Astrocyte of the spinal cord (primary cell): ENCODE data around the gene ZPBP2.
A peak's percentile ranks its signal among the peaks of the same experiment; 100 is the strongest.
"Not testable (repeated sequence)": the region's sequence is repeated elsewhere in the genome, so short reads cannot be mapped to it uniquely, and the experiment has no call there.

Experiments used
- DNase-seq: peaks from one replicate; pipeline ENCODE4 v3.0.0; 2011; ENCODE audit warnings: low read depth, low spot score
- H3K4me3 ChIP-seq: 2 replicates; pipeline ENCODE4 v1.5.1; 2011; ENCODE audit warnings: low read depth, mild to moderate bottlenecking, low read length, moderate library complexity
- in situ Hi-C: cut with HindIII; loops from 2 replicates; pipeline ENCODE4 v1.10.0; 2017; ENCODE audit warnings: low sequenced_read_pairs
- TF ChIP-seq, protein P1 (sequence below): IDR thresholded peaks from 2 replicates; pipeline ENCODE4 v1.5.1; 2012; ENCODE audit warnings: low read depth, mild to moderate bottlenecking, low read length, inconsistent platforms

ZPBP2 gene

DNA sequence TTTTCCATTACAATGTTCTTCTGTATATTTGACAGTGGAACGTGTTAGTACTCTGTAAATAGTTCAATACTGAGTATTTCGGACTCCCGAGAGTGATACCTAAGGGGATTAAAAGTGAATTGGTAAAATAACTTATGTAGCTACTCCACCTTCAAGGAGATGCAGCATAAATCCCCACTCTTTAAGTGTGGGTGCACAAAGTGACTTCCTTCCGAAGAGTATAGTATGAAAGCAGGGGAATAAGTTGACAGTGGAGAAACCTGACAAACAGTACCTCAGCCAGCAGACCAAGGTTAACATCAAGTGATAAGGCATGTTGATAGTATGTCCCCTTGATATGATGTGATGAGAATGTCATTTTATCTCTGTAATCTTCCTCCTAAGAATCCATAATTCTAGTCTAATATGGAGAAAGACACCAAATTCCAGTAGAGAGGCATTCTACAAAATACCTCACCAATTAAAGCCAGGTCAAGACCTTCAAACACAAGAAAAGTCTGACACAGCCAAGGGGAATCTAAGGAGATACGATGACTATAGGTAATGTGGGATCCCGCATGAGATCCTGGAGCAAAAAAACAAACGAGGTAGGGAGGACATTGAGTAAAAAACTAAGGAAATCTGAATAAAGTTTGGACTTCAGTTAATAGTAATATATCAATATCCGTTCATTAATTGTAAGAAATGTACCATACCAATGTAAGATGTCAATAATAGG is 1.8 kb upstream of the ZPBP2 start:
- in situ Hi-C loops = no loop called here
- TF ChIP-seq, protein P1, sequence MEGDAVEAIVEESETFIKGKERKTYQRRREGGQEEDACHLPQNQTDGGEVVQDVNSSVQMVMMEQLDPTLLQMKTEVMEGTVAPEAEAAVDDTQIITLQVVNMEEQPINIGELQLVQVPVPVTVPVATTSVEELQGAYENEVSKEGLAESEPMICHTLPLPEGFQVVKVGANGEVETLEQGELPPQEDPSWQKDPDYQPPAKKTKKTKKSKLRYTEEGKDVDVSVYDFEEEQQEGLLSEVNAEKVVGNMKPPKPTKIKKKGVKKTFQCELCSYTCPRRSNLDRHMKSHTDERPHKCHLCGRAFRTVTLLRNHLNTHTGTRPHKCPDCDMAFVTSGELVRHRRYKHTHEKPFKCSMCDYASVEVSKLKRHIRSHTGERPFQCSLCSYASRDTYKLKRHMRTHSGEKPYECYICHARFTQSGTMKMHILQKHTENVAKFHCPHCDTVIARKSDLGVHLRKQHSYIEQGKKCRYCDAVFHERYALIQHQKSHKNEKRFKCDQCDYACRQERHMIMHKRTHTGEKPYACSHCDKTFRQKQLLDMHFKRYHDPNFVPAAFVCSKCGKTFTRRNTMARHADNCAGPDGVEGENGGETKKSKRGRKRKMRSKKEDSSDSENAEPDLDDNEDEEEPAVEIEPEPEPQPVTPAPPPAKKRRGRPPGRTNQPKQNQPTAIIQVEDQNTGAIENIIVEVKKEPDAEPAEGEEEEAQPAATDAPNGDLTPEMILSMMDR = no peak
- no peak overlapping the region for H3K4me3 ChIP-seq

DNA sequence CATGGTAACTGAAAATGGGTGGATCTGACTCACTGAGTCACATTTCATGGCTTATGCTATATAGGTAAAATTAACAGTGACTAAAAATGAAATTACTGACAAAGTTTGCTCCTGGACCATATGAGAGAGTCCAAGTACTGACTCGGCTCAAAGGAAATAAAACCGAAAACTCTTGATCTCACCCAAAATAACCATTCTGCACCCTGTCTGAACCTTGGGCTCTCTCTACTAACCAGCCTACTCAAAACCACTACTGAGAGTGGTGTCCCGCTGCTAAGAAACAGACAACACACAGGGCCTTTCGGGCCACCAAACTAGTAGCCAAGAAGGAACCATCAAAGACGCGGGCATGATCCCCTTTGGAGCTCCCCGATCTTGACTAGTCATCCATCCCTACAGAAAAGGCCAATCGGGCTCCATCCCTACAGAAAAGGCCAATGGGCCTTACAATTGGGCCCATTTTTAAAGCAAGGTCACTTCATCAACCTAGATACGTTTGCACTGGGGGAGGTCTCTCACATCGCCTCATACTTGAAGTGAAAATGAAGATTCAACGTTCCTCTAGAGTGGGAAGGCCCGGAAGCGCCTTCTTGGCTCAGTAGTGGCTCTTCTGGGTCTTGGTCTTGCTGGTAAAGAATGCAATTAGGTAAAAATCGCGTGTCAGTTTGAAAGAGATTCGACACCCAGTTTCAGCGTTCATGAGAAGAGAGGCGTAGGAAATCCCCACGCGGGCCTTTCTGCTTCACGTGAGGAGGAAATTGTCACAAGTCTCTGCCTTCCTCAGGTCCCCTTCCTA is 720 bp upstream of the ZPBP2 start:
- TF ChIP-seq, protein P1 = no peak
- H3K4me3 ChIP-seq = no peak overlapping the region
- no peak for DNase-seq
- in situ Hi-C loops = no loop called here

More for the DNA sequence above, 1.8 kb upstream of the ZPBP2 start:
- DNase-seq = no peak

DNA sequence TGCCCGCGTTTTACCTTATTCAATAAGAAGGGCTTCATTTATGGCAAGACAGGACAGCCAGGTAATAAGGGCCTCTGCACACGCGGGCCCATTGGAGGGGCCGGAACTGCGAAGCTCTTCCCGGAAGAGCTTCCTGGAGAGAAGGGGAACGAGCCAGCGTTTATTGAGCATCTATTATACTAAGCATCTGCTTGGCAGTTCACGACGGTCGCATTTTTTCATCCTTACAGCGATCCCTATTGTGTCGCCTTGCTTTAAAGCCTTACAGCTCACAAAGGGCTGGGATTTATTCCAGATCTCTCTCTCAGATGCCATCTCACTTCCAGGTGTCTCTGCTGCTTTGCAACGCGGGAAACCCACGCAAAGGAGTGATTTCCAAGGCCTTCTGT is 546 bp downstream of the ZPBP2 start:
- TF ChIP-seq, protein P1 = no peak
- no peak for DNase-seq
- in situ Hi-C loops = no loop called here
- no peak overlapping the region for H3K4me3 ChIP-seq

DNA sequence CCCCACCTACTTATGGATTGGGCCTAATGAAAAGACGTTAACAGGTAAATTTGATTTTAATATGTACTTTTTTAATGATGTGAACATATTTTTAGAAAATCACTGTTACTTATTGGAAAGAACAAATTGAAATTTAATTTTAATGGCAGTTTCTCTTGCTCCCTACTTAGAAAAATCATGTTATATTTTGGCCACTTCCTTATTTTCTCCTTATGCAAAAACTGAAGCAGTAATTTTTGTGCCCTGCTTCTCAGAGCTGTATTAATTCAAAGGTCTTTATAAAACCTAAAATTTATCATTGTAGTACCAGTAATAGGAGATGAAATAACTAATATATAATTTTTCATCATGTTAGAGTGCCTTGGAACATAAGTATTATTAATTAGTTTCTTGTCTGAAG is 2.8 kb downstream of the ZPBP2 start:
- DNase-seq = no peak
- TF ChIP-seq, protein P1 = no peak
- H3K4me3 ChIP-seq = no peak overlapping the region
- in situ Hi-C loops = no loop called here

DNA sequence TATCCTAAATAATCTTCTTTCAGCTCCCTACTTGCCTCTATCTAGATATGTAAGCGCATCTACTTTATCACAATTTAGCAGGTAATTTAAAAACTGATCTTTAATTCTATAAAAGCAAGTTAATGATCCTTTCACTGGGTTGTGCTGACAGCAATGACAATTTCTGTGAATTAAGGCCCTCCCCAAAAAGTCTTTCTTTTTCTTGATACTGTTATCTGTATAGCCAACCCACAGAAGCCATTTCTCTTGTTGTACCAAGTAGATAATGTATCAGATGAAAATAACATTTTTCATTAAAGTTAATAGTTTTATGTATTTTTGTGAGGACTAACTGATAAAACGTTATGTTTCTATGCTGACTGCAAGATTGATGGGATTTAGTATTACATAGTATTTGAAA is 3.8 kb downstream of the ZPBP2 start:
- in situ Hi-C loops = no loop called here
- DNase-seq = no peak

DNA sequence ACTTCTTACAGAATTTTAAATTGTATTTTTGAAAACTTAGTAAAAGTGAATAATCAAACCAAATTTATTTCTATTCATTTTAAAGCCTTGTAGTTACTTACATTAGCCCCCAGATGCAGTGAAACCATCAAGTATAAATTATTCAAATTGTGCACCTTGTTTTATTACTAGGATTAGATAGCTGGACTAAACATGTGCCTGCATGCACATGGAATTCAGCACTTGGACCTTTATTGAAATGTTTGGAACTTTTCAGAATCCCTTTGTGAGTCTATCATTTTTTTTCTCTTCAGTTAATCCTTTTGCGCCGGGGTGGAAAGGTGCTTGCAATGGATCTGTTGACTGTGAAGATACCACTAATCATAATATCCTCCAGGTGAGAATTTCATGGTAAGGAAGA is 4.7 kb downstream of the ZPBP2 start:
- H3K4me3 ChIP-seq = no peak overlapping the region
- DNase-seq = peak; percentile 12
- TF ChIP-seq, protein P1 = peak; percentile 30
- in situ Hi-C loops = no loop called here

More for the DNA sequence above, 3.8 kb downstream of the ZPBP2 start:
- TF ChIP-seq, protein P1 = no peak
- no peak overlapping the region for H3K4me3 ChIP-seq

DNA sequence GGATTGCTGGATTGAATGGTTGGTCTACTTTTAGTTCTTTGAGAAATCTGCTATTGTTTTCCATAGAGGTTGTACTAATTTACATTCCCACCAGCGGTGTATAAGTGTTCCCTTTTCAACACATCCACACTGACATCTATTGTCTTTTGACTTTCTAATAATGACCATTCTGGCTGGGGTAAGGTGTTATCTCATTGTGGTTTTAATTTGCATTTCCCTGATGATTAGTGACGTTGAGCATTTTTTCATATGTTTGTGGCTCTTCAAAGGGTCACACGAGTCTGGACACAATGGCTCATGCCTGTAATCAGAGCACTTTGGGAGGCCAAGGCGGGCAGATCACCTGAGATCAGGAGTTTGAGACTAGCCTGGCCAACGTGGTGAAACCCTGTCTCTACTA is 18.1 kb downstream of the ZPBP2 start:
- DNase-seq, H3K4me3 ChIP-seq, in situ Hi-C loops: not testable (repeated sequence)
